Mesenchymal stem cell (in vitro differentiated cells and primary cell): ENCODE data around the gene OTOA.

Experiments used
- DNase-seq: peaks from one replicate; pipeline ENCODE4 v3.0.0-alpha.2; 2013
- H2AFZ ChIP-seq: one replicate; pipeline ENCODE4 v1.6.1; 2013; ENCODE audit warnings: low read depth, mild to moderate bottlenecking, control low read depth, inconsistent platforms, low read length, moderate library complexity
- H2AK5ac ChIP-seq: 2 replicates; pipeline ENCODE4 v1.6.1; 2013; ENCODE audit warnings: low read length, moderate library complexity, mild to moderate bottlenecking, inconsistent platforms; ENCODE audit not compliant: severe bottlenecking
- H2BK120ac ChIP-seq: one replicate; pipeline ENCODE4 v1.6.1; 2013; ENCODE audit warnings: low read depth, mild to moderate bottlenecking, inconsistent platforms, low read length, moderate library complexity
- H2BK12ac ChIP-seq, 2 experiments: one replicate each; pipeline ENCODE4 v1.6.1; 2013; ENCODE audit warnings: inconsistent platforms in 2 of 2, low read length in 2 of 2, mild to moderate bottlenecking in 2 of 2, moderate library complexity in 2 of 2, control low read depth in 1 of 2
- H2BK15ac ChIP-seq: one replicate; pipeline ENCODE4 v1.6.1; 2013; ENCODE audit warnings: mild to moderate bottlenecking, low read depth, inconsistent platforms; ENCODE audit not compliant: poor library complexity, severe bottlenecking
- H2BK5ac ChIP-seq: 2 replicates; pipeline ENCODE4 v1.6.1; 2013; ENCODE audit warnings: low read depth, mild to moderate bottlenecking, low read length, control low read depth, inconsistent platforms; ENCODE audit not compliant: poor library complexity, severe bottlenecking
- H3K14ac ChIP-seq, 2 experiments: one replicate each; pipeline ENCODE4 v1.6.1; 2013; ENCODE audit warnings: inconsistent platforms in 2 of 2, low read length in 2 of 2, control low read depth in 1 of 2, mild to moderate bottlenecking in 1 of 2, moderate library complexity in 1 of 2
- H3K18ac ChIP-seq, 2 experiments: one replicate each; pipeline ENCODE4 v1.6.1; 2013; ENCODE audit warnings: inconsistent platforms in 2 of 2, low read length in 2 of 2, control low read depth in 1 of 2, low read depth in 1 of 2, mild to moderate bottlenecking in 1 of 2
- H3K23ac ChIP-seq, 2 experiments: one replicate each; pipeline ENCODE4 v1.6.1; 2013; ENCODE audit warnings: inconsistent platforms in 2 of 2, low read length in 2 of 2, mild to moderate bottlenecking in 2 of 2, moderate library complexity in 2 of 2, control low read depth in 1 of 2
- H3K27ac ChIP-seq: 2 replicates; pipeline ENCODE4 v1.5.1; 2013; ENCODE audit warnings: mild to moderate bottlenecking, moderate library complexity, low read length, control low read depth, inconsistent platforms; ENCODE audit not compliant: poor library complexity, severe bottlenecking
- H3K27me3 ChIP-seq, 2 experiments: 2 replicates each; pipeline versions ENCODE4 v1.6.1 to v1.7.0; 2013; ENCODE audit warnings: low read length in 2 of 2, mild to moderate bottlenecking in 2 of 2, moderate library complexity in 2 of 2, control low read depth in 1 of 2, inconsistent platforms in 1 of 2; ENCODE audit not compliant: control insufficient read depth in 1 of 2, insufficient read depth in 1 of 2
- H3K36me3 ChIP-seq, 2 experiments: 2 replicates each; pipeline versions ENCODE4 v1.6.1 to v1.7.0; 2013; ENCODE audit warnings: low read length in 2 of 2, control low read depth in 1 of 2, inconsistent platforms in 1 of 2, low read depth in 1 of 2, mild to moderate bottlenecking in 1 of 2; ENCODE audit not compliant: insufficient read depth in 2 of 2, control insufficient read depth in 1 of 2
- H3K4ac ChIP-seq, 2 experiments: one replicate each; pipeline ENCODE4 v1.6.1; 2013; ENCODE audit warnings: inconsistent platforms in 2 of 2, low read length in 2 of 2, mild to moderate bottlenecking in 2 of 2, moderate library complexity in 2 of 2, control low read depth in 1 of 2, low read depth in 1 of 2
- H3K4me1 ChIP-seq: 2 replicates; pipeline ENCODE4 v1.6.1; 2013; ENCODE audit warnings: low read depth, low read length, control low read depth; ENCODE audit not compliant: control insufficient read depth, insufficient read depth
- H3K4me2 ChIP-seq: 2 replicates; pipeline ENCODE4 v1.6.1; 2013; ENCODE audit warnings: low read length, mild to moderate bottlenecking, inconsistent platforms; ENCODE audit not compliant: poor library complexity, severe bottlenecking
- H3K4me3 ChIP-seq, 2 experiments: 2 replicates each; pipeline versions ENCODE4 v1.5.1 to v1.7.0; 2013; ENCODE audit warnings: low read length in 2 of 2, mild to moderate bottlenecking in 2 of 2, control low read depth in 1 of 2, low read depth in 1 of 2; ENCODE audit not compliant: insufficient read depth in 1 of 2
- H3K79me1 ChIP-seq: replicated peaks from 2 replicates; pipeline ENCODE4 v1.6.1; 2013; ENCODE audit warnings: mild to moderate bottlenecking, control low read depth, low read length, inconsistent platforms; ENCODE audit not compliant: poor library complexity, severe bottlenecking
- H3K9ac ChIP-seq: 2 replicates; pipeline ENCODE4 v1.7.0; 2013; ENCODE audit warnings: mild to moderate bottlenecking, low read length, moderate library complexity
- H3K9me3 ChIP-seq: 2 replicates; pipeline ENCODE4 v1.7.0; 2013; ENCODE audit warnings: mild to moderate bottlenecking, low read length; ENCODE audit not compliant: control insufficient read depth
- H4K8ac ChIP-seq: one replicate; pipeline ENCODE4 v1.6.1; 2013; ENCODE audit warnings: inconsistent platforms, mild to moderate bottlenecking, low read length, moderate library complexity
- H4K91ac ChIP-seq: one replicate; pipeline ENCODE4 v1.6.1; 2013; ENCODE audit warnings: mild to moderate bottlenecking, low read length, inconsistent platforms
- WGBS: methylation state at CpG from one replicate; pipeline ENCODE4 v1.1.7; 2013; ENCODE audit warnings: mixed read lengths; 5-methylcytosine and 5-hydroxymethylcytosine counted together

OTOA gene

DNA sequence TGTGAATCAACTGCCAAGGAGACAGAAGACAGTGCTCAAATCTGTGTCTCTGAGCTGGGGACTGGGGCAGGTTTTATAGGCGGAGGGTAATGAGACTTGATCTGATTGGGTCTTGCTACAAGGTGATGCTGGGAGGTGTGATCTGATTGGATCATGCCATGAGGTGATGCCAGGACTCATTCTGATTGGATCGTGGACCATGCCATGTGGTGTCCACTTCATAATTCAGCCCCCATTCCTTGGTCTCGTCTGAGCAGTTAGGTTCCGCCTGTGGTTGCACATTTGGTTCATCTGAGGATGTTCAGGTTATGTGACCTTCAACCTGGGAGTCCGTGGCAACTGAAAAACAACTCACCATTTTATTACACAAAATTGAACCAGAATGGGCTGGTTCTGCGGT lies 41.0 kb downstream of the OTOA start:
- Histone ChIP-seq H2BK5ac (no peak overlapping the region), H3K27ac (no peak overlapping the region), H3K4me2 (no peak overlapping the region), H3K4me1 (peaks cover 2% of the 10 kb centered on the region), H3K27me3 (peaks cover 8 to 11% of the 10 kb centered on the region in 2 experiments), H2BK12ac (no peak overlapping the region), H2AFZ (no peak overlapping the region), H2AK5ac (no peak overlapping the region), H3K14ac (no peak overlapping the region), H3K4me3 (no peak overlapping the region), H3K79me1 (no peaks in the 10 kb centered on the region), H2BK120ac (no peak overlapping the region), H3K36me3 (no peaks in the 10 kb centered on the region), H3K4ac (no peak overlapping the region), H4K91ac (no peak overlapping the region), H3K9ac (no peak overlapping the region), H3K9me3 (no peaks in the 10 kb centered on the region), H3K23ac (no peak overlapping the region), H4K8ac (no peak overlapping the region), H2BK15ac (no peak overlapping the region), H3K18ac (no peak overlapping the region)
- no peak for DNase-seq
- WGBS = 88% methylated on average over 6 of the region's 6 CpGs

DNA sequence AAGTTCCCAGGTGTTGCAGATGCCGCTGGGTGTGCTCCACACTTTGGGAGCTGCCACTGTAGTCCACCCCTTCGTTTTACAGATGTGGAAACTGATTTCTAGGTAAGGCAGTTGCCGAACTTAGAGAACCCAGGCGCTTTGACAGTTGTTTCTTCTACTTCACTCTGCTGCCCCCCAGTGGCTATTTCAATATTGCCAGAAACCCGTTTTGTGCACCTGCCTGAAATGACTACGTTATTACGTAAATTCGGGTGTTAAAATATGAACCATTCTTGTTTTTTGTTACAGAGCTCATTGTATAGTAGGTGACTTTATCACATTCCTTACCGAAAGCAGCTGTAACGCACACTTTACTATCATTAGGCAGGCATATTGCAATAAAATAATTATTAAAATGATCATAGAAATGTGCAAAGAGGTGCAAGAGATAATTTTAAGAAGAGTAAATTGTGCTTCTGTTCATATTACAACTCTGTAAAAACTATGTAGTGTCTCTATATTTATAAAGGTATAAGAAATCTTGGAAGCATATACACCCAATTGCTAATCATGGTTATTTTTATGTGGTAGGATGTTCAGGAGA lies 44.9 kb downstream of the OTOA start:
- peaks cover 2% of the 10 kb centered on the region for H3K4me1 ChIP-seq
- H3K23ac ChIP-seq = no peak overlapping the region
- no peak overlapping the region for H2BK120ac ChIP-seq
- no peak overlapping the region for H3K4ac ChIP-seq
- H3K18ac ChIP-seq = no peak overlapping the region
- H3K27ac ChIP-seq = no peak overlapping the region
- H3K9me3 ChIP-seq = no peaks in the 10 kb centered on the region
- peak; percentile 67 for DNase-seq
- no peak overlapping the region for H2BK12ac ChIP-seq
- H2AFZ ChIP-seq = no peak overlapping the region
- H4K8ac ChIP-seq = no peak overlapping the region
- peaks cover 8 to 11% of the 10 kb centered on the region in 2 experiments for H3K27me3 ChIP-seq
- peak overlapping the region; percentile 47 for H3K4me2 ChIP-seq
- no peak overlapping the region for H2BK5ac ChIP-seq
- WGBS = 5% methylated on average over 4 of the region's 10 CpGs
- H2BK15ac ChIP-seq = no peak overlapping the region
- no peaks in the 10 kb centered on the region for H3K79me1 ChIP-seq
- no peak overlapping the region for H3K9ac ChIP-seq
- no peak overlapping the region for H3K14ac ChIP-seq
- no peaks in the 10 kb centered on the region for H3K36me3 ChIP-seq
- no peak overlapping the region for H4K91ac ChIP-seq
- H3K4me3 ChIP-seq = no peak overlapping the region
- no peak overlapping the region for H2AK5ac ChIP-seq

DNA sequence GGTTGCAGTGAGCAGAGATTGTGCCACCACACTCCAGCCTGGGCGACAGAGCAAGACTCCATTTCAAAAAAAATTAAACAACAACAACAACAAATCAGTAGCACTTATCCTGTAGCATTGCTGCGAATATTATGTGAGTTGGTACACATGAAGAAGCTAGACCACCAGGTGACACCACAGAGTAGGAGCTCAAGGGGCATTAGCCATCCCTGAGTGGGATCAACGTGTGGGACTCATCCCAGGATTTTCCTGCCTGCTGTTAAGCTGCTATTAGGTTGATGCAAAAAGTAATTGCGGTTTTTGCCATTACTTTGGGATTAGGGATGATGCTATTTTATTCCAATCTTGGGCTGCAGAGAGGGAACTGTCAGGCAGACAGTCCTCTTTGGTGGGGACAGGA lies 47.2 kb downstream of the OTOA start:
- no peaks in the 10 kb centered on the region for H3K9me3 ChIP-seq
- H3K4me1 ChIP-seq = peaks cover 2% of the 10 kb centered on the region
- no peaks in the 10 kb centered on the region for H3K79me1 ChIP-seq
- H2BK5ac ChIP-seq = no peak overlapping the region
- H2BK120ac ChIP-seq = no peak overlapping the region
- H4K91ac ChIP-seq = no peak overlapping the region
- no peak overlapping the region for H2AK5ac ChIP-seq
- no peak overlapping the region for H2BK15ac ChIP-seq
- H3K27me3 ChIP-seq = peaks cover 3 to 5% of the 10 kb centered on the region in 2 experiments
- no peak overlapping the region for H3K4me2 ChIP-seq
- no peak overlapping the region for H3K9ac ChIP-seq
- 75% methylated on average over 4 of the region's 4 CpGs for WGBS
- no peak overlapping the region for H3K4ac ChIP-seq
- no peak overlapping the region for H4K8ac ChIP-seq
- no peak for DNase-seq
- H3K4me3 ChIP-seq = no peak overlapping the region
- H3K36me3 ChIP-seq = no peaks in the 10 kb centered on the region
- no peak overlapping the region for H3K18ac ChIP-seq
- no peak overlapping the region for H3K27ac ChIP-seq
- no peak overlapping the region for H2AFZ ChIP-seq
- no peak overlapping the region for H3K23ac ChIP-seq
- no peak overlapping the region for H3K14ac ChIP-seq
- no peak overlapping the region for H2BK12ac ChIP-seq

DNA sequence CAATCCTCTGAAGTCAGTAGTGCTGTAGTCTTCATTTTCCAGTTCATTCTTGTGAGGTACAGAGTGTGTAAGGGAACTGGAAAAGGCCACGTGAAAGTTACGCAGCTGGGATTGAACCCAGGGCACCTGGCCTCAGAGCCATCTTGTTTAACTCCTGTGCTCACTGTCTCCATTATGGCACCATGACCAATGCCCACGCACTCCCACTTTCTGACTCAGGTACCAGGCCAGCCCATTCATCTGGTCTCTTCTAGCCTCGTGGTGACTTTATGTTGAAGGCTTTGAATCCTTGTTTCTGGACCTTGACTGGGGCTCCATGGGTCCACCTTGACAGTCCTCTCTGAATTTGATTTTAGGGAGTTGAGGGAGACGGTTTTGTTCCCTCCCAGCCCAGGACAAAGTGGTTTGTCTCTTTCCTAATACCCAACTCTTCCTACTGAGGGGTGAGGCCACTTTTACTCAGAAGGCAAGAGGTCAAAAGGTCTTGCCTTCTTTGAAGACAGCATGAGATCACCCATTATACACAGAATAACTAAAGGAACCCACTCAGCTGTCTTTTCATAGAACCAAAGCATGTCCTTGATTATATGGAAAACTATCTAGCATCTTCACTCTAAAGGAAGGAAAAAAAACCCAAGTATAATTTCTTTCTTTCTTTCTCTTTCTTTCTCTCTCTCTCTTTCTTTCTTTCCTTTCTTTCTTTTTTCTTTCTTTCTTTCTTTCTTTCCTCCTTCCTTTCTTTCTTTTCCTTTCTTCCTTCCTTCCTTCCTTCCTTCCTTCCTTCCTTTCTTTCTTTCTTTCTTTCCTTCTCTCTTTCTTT lies 50.0 kb downstream of the OTOA start:
- H3K9me3 ChIP-seq = no peaks in the 10 kb centered on the region
- no peak overlapping the region for H3K14ac ChIP-seq
- no peak overlapping the region for H4K91ac ChIP-seq
- no peak overlapping the region for H3K4me3 ChIP-seq
- WGBS = 83% methylated on average over 5 of the region's 5 CpGs
- H3K18ac ChIP-seq = no peak overlapping the region
- H3K4me1 ChIP-seq = no peaks in the 10 kb centered on the region
- H3K23ac ChIP-seq = no peak overlapping the region
- H3K36me3 ChIP-seq = no peaks in the 10 kb centered on the region
- no peak overlapping the region for H2BK12ac ChIP-seq
- no peak overlapping the region for H3K4ac ChIP-seq
- H4K8ac ChIP-seq = no peak overlapping the region
- H3K9ac ChIP-seq = no peak overlapping the region
- DNase-seq = no peak
- no peak overlapping the region for H2AK5ac ChIP-seq
- no peak overlapping the region for H2BK15ac ChIP-seq
- peaks cover 0 to 7% of the 10 kb centered on the region in 2 experiments for H3K27me3 ChIP-seq
- H3K27ac ChIP-seq = no peak overlapping the region
- no peak overlapping the region for H2AFZ ChIP-seq
- H3K79me1 ChIP-seq = no peaks in the 10 kb centered on the region
- no peak overlapping the region for H3K4me2 ChIP-seq
- H2BK5ac ChIP-seq = no peak overlapping the region
- no peak overlapping the region for H2BK120ac ChIP-seq
